Measurements from ENCODE around the gene VGLL4.

GRCh38 chr3:11588338-11588737, 55.4 kb downstream of the VGLL4 start:
- no peak for TF ChIP-seq ZNF384 (IDR thresholded peaks at IDR 0.05)
- TF ChIP-seq FOXK2 (IDR thresholded peaks at IDR 0.05): no peak
- no peak for TF ChIP-seq ARNT (IDR thresholded peaks at IDR 0.05)
- no peak for TF ChIP-seq SUZ12 (IDR thresholded peaks at IDR 0.05)
- TF ChIP-seq SP1 (IDR thresholded peaks at IDR 0.05): no peak
- no peak for TF ChIP-seq FOXA1 (IDR thresholded peaks at IDR 0.05)
- TF ChIP-seq BHLHE40 (IDR thresholded peaks at IDR 0.05; ENCODE audit: borderline replicate concordance): no peak
